Activated T-cell treated with anti-CD3 and anti-CD28 coated beads, Interleukin-2, amount 50 U/mL, for 1 hour (primary cell): ENCODE data around the gene COL23A1.

Experiments
- DNase-seq: peaks from one replicate; pipeline ENCODE4 v3.0.0-alpha.2; 2020

COL23A1 gene

GRCh38 chr5:178368716-178369300, 221.4 kb downstream of the COL23A1 start:
- DNase-seq, result no peak

- DNase-seq, result no peak
Observed at GRCh38 chr5:178368274-178368673, 221.9 kb downstream of the COL23A1 start.

DNA sequence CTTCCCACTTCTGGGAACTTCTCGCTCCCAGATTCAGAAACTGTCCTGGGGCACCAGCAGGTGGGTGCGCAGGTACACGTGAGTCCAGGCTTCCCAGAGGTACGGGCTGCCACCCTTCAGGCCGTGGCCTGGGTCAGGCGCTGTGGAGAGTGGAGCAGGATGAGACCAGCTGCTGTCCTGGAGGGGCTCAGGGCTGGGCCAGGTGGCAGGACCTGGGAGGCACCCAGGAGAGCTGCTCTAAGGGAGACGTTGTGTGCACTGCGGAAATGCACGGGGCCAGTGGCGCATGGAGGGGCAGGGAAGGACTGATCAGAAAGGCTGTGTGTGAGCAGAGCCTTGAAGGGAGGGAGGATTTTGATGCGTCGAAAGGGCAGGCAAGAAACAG, 222.5 kb downstream of the COL23A1 start:
- no peak for DNase-seq

DNA sequence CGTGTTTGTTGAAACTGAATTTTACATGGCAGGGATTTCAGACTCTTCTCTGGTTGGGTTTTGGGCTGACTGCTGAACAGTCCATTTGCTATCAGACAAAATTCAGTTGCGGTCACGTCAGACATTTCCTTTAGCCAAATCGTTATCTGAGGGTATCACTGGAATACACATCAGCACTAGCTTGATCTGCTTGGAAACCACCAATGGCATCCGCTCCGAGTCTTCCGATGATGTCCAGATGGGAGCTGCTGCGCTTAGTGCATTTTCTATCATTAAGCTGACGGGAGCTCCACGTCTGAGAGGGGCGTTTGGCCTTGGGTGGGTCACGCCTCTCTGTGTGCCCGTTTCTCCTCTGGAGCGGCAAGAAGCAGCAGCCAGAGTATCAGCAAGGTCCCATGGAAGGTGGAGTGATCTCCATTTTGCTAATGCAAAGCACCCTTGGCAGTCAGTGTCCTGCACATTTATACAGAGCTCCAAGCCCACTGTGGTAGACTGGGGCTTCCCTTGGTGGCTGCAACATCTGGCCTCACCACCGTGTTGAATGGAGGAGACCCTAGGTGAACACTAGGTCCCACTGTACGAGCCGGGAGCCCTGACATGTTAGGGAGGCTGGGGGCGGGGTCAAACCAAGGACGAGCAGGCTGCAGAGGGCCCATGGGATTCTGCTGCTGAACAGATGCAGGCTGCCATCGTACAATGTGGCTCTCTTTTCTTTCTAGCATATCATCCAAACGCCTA, 223.0 kb downstream of the COL23A1 start:
- DNase-seq, result no peak

GRCh38 chr5:178365501-178366440, 224.4 kb downstream of the COL23A1 start:
- no peak for DNase-seq

DNA sequence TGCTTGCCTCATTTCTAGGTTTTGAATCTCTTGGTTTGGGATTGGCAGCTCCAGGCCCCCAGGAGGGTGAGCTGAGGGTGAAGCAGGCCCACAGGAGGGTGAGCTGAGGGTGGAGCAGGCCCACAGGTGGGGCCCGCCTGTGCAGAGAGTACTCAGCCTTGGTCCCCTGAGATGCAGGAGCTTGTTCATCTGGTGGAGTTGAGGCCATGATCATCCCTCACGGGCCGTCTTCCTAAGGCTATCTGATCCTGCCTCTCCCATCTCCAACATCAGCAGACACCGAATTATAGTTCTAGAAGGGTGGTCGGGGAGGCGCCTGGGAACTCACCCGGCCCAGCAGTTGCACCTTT, 225.9 kb downstream of the COL23A1 start:
- no peak for DNase-seq

- no peak for DNase-seq
Observed at GRCh38 chr5:178363501-178364325, 226.5 kb downstream of the COL23A1 start.

GRCh38 chr5:178361657-178362445, 228.3 kb downstream of the COL23A1 start:
- DNase-seq, result no peak

GRCh38 chr5:178360926-178361235, 229.3 kb downstream of the COL23A1 start:
- no peak for DNase-seq

DNA sequence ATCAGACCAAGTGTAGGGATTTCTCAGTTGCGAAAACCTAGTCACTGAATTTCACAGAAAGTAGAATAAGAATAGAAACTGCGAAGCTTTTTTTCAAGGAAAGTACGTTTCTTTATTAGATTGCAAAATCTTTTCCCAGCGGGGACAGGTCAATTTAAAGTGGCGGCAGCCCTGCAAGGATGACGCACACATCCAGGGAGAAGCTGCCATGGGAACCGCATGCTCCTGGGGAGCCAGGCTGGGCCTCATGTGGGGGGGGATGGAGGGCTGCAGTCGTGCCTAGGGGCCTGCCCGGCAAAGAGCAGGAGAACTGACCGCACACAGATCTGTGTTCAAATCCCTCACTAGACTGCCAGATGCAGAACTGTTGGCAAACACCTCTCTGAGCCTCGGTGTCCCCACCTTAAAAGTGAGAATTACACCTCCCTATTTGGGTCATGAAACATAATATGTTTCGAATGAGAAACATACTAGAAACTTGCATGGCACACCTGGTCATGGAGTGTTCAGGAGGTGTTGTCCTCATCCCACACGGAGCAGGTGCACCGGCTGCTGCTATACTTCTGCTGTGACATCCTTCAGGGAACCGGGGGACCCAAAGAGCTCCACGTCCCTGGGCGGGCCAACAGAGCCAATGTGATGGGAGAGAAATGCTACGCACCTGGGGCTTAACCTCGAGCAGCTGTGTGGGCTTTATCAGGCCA, 229.8 kb downstream of the COL23A1 start:
- no peak for DNase-seq

GRCh38 chr5:178359738-178360137, 230.5 kb downstream of the COL23A1 start:
- DNase-seq, result no peak

- DNase-seq, result no peak
Observed at GRCh38 chr5:178357678-178358077, 232.5 kb downstream of the COL23A1 start.

DNA sequence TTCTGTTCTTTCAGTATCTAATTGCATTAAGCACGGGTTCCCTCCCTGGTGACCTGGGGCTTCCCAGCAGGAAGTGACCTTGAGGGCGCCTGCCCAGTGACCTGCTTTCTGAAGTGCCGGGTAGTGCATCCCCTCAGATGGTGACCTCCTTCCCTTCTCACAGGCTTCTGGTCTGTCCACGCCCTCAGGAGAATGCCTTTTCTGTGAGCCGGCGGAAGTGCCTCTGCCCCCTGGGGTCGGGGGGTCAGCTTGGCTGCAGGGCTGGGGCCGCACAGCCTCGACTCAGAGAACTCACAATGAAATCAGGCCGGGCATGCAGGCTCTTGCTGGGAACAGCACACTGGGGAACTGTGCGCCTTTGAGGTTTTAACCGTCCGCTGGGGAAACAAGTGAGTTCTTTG, 233.1 kb downstream of the COL23A1 start:
- no peak for DNase-seq

DNA sequence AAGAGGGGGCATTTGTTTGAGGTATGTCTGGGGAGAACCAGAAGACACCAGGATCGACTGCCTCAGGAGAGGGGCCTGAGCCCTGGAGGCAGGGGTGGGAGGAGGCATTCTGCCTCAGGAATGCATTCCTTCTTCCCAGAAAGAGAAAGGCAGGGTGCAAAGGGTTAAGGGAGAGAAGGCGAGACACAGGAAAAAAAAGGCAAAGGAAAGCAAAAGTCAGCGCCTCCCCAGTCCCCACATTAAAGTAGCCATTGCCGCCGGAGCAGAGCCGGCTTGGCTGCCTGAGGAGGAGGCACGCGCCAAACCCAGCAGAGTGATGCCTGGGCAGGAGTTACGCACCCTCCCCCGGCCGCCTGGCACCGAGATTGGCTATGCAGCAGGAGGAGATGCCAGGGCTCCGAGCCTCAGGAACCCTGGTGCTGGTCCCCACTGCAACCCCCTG, 233.7 kb downstream of the COL23A1 start:
- no peak for DNase-seq

- DNase-seq, result no peak
Observed at GRCh38 chr5:178355671-178356070, 234.5 kb downstream of the COL23A1 start.

DNA sequence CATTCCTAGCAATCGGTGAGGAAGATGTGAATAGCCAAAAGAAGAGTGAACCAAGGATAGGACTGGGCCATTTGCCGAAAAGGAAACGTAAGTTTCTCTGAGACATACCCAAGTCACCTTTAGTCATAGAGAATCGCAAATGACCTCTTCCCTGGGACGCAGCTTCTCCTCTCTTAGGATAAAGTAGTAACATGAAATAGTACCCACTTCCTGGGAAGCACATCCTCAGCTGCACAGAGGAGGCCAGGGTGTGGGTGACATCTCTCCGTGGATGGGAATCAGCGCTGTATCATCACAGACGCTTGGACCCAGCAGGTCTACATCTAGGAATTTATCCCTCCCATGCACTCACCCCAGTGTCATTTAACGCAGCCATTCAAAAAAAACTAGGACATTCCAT, 236.7 kb downstream of the COL23A1 start:
- no peak for DNase-seq

DNA sequence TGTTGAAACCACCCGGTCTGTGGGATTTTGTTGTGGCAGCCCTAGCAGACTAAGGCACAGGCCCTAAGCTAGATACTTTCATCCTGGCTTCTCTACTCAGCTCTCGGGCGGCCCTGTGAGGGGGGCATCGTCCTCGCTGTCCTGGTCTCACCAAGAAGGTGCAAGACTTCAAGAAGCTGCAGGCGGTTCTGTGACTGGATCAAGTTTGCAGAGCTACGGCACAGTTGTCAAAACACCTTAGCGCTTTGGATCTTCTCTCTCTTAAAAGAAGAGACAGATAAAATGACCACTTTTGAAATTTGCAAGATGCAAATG, 238.2 kb downstream of the COL23A1 start:
- no peak for DNase-seq

DNA sequence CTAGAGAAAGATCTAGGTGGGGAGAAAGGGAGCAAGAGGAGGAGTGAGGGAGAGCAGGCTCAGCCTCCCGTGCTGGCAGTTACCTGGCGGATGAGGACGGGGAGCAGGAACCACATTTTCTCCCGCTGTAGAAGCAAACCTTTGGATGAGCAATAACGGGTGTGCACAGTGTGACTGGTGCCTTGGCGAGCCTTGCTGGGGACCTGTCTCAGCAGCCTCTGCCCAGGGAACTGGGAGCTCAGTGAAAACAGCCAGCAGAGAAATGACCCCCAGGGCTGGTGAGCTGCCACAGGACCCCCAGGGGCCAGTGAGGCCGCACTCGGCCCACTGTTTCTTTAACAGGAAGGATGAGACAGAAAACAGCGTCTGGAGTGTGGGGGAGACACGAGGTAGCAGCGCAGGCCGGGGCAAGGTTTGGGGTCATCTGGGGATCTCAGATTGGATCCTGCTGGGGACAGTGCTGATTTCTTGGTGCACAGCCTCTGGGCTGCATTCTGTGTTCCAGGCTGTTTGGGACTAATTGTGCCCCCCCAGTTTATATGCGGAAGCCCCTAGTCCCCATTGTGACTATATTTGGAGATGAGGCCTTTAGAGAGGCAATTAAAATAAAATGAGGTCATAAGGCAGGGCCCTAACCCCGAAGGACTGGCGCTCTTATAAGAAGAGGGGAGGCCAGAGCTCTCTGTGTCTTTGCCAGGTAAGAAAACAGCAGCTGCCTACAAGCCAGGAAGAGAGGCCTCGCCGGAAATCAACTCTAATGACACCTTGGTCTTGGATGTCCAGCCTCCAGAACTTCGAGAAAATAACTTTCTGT, 238.8 kb downstream of the COL23A1 start:
- no peak for DNase-seq

DNA sequence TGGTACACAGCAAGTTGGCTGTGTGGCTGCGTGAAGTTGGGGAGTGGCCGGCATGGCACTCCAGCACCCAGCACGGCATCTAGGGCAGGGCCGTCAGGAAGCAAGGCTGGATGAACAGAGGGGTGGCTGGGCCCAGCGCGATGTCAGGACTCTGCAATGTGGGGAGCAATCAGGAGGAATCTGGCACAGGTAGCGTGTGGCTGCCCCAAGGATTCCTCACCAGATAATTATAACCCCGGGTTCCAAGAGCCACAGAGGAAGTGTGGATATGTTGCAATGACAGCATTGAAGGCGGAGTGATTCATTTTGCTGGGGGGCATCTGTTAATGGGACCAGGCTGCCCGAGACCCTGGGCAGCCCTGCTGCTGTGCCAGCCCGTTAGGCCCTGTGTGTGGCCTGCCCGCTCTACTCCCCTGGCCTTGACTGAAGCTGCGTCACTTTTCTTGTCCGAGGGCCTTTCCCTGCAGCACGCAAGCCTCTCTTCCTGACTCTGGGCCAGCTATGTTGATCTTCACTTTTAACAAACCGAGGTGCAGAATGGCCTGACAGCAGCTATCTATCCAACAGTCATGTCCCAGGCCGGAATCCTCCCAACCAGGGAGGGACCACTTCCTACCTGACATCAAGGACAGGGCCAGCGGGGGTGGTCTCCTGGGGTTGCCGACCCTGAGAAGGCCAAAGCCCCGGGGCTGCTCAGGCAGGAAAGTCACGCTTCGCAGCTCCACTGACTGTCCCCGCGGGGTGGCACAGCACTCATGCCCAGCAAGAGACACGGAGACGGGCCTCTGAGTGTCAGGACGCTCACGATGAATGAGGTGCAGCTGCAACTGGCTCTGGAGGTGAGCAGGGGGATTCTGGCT, 239.6 kb downstream of the COL23A1 start:
- DNase-seq, result no peak
